ENCODE measurements around the gene TBRG4.
A peak's percentile ranks its signal among the peaks of the same experiment; 100 is the strongest.

The TBRG4 gene

GRCh38 chr7:45126201-45126600, 14.7 kb upstream of the TBRG4 start:
- WGBS, result 92% methylated on average over 6 of the region's 6 CpGs
- no peak overlapping the region for H3K4me2 ChIP-seq (ENCODE audit: low read length, poor library complexity, severe bottlenecking)
- no peak overlapping the region for H3K4me3 ChIP-seq (ENCODE audit: insufficient read depth in 1 of 2, low read depth in 1 of 2, low read length in 2 of 2)
- no peak overlapping the region for H2AK5ac ChIP-seq (ENCODE audit: low read length, severe bottlenecking)
- H3K4ac ChIP-seq (ENCODE audit: low read depth in 1 of 2, low read length in 2 of 2), result no peak overlapping the region
- H3K23ac ChIP-seq (ENCODE audit: low read length in 2 of 2), result no peak overlapping the region
- no peak for DNase-seq
- no peak overlapping the region for H2AFZ ChIP-seq (ENCODE audit: low read depth, low read length)
- H3K4me1 ChIP-seq (ENCODE audit: control insufficient read depth, insufficient read depth, low read depth, low read length), result no peaks in the 10 kb centered on the region
- H2BK5ac ChIP-seq (ENCODE audit: low read depth, low read length, poor library complexity, severe bottlenecking), result no peak overlapping the region
- H3K9ac ChIP-seq (ENCODE audit: low read length), result no peak overlapping the region
- H2BK15ac ChIP-seq (ENCODE audit: low read depth, poor library complexity, severe bottlenecking), result no peak overlapping the region
- H3K9me3 ChIP-seq (ENCODE audit: control insufficient read depth, low read length), result no peaks in the 10 kb centered on the region
- H4K8ac ChIP-seq (ENCODE audit: low read length), result no peak overlapping the region
- no peak overlapping the region for H2BK120ac ChIP-seq (ENCODE audit: low read depth, low read length)
- no peak overlapping the region for H4K91ac ChIP-seq (ENCODE audit: low read length)
- H3K14ac ChIP-seq (ENCODE audit: low read length in 2 of 2), result no peak overlapping the region
- H3K79me1 ChIP-seq (replicated peaks; ENCODE audit: low read length, poor library complexity, severe bottlenecking), result no peaks in the 10 kb centered on the region
- H2BK12ac ChIP-seq (ENCODE audit: low read length in 2 of 2), result no peak overlapping the region
- no peaks in the 10 kb centered on the region for H3K36me3 ChIP-seq (ENCODE audit: control insufficient read depth in 1 of 2, insufficient read depth in 2 of 2, low read depth in 1 of 2, low read length in 2 of 2)
- no peak overlapping the region for H3K27ac ChIP-seq (ENCODE audit: low read length, poor library complexity, severe bottlenecking)
- peaks cover 3 to 16% of the 10 kb centered on the region in 2 experiments for H3K27me3 ChIP-seq (ENCODE audit: control insufficient read depth in 1 of 2, insufficient read depth in 1 of 2, low read length in 2 of 2)
- no peak overlapping the region for H3K18ac ChIP-seq (ENCODE audit: low read depth in 1 of 2, low read length in 2 of 2)

DNA sequence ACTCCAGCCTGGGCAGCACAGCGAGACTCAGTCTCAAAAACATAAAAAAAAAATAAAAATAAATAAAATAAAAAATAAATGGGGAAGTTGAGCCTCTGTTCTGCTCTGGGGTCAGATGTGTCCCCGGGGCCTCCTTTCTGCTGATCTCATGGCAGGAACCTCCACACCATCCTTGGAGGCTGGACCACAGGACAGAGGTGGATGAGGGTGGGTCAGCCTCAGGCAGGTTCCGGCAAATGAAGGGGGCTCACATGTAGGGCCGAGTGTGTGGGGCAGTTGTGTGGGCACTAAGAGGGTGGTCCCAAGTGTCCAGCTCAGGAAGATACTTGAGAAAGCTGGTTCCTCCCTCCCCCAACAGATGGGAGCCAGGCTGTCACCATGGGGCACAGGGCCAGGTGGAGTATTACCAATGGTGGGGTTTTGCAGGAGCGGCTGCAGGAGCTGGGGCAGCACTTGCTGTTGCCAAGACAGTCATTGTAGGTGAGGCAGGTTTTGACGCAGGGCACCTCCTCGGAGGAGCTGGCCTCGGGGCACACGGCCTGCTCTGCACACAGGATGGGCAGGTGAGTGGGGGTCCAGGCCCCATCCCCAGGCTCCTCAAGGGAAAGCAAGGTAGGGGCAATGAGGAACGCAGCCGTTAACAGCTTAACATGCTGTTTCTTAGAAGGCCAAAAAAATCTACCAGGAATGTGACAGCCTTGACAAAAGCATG, 13.9 kb upstream of the TBRG4 start:
- Histone ChIP-seq H2AK5ac (ENCODE audit: low read length, severe bottlenecking) (no peak overlapping the region), H3K79me1 (replicated peaks; ENCODE audit: low read length, poor library complexity, severe bottlenecking) (no peaks in the 10 kb centered on the region), H3K4me3 (ENCODE audit: insufficient read depth in 1 of 2, low read depth in 1 of 2, low read length in 2 of 2) (no peak overlapping the region), H2BK15ac (ENCODE audit: low read depth, poor library complexity, severe bottlenecking) (no peak overlapping the region), H3K9ac (ENCODE audit: low read length) (no peak overlapping the region), H4K8ac (ENCODE audit: low read length) (no peak overlapping the region), H2BK120ac (ENCODE audit: low read depth, low read length) (no peak overlapping the region), H3K4me1 (ENCODE audit: control insufficient read depth, insufficient read depth, low read depth, low read length) (no peaks in the 10 kb centered on the region), H3K18ac (ENCODE audit: low read depth in 1 of 2, low read length in 2 of 2) (no peak overlapping the region), H3K23ac (ENCODE audit: low read length in 2 of 2) (no peak overlapping the region), H3K4me2 (ENCODE audit: low read length, poor library complexity, severe bottlenecking) (no peak overlapping the region), H3K27me3 (ENCODE audit: control insufficient read depth in 1 of 2, insufficient read depth in 1 of 2, low read length in 2 of 2) (peaks cover 3 to 16% of the 10 kb centered on the region in 2 experiments), H2AFZ (ENCODE audit: low read depth, low read length) (no peak overlapping the region), H2BK12ac (ENCODE audit: low read length in 2 of 2) (no peak overlapping the region), H3K36me3 (ENCODE audit: control insufficient read depth in 1 of 2, insufficient read depth in 2 of 2, low read depth in 1 of 2, low read length in 2 of 2) (no peaks in the 10 kb centered on the region), H3K27ac (ENCODE audit: low read length, poor library complexity, severe bottlenecking) (no peak overlapping the region), H4K91ac (ENCODE audit: low read length) (no peak overlapping the region), H3K14ac (ENCODE audit: low read length in 2 of 2) (no peak overlapping the region), H3K9me3 (ENCODE audit: control insufficient read depth, low read length) (no peaks in the 10 kb centered on the region), H3K4ac (ENCODE audit: low read depth in 1 of 2, low read length in 2 of 2) (no peak overlapping the region), H2BK5ac (ENCODE audit: low read depth, low read length, poor library complexity, severe bottlenecking) (no peak overlapping the region)
- no peak for DNase-seq
- 95% methylated on average over 10 of the region's 11 CpGs for WGBS

DNA sequence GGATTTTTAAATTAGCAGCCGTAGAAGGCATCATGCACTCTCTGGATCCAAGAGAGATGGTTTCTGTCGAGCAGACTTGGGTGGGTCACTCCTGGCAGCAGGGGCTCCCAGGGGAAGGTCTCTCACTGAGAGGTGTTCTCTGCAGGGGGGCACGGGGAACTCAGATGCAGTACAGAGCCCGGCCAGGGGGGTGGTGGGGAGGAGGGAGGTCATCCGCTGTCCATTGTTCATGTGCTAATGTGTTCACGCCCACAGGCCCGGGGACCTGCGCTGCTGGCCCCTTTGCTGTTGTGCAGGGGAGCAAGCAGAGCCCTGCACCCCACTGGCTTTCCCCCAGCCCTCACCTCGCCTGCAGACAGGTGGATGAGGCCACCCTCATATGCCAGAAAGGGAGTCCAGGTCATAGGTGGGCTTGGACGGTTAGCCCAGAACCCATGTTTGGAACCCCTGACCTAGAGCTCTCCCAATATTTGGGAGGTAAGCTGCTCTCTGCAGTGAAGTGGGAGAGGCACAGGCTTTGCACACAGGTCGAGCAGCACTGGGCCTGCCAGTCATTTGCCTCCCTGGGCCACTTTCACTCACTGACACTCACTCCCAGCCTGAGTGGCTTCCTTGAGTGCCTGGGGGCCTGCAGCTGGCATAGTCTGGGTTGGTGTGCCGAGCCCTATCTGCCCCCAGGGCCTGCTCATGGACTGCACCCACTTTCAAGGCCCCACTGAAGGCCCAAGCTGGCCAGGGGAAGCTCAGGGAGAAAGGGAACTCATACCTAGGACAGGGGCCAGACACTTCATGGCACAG, 12.6 kb upstream of the TBRG4 start:
- Histone ChIP-seq H2BK120ac (ENCODE audit: low read depth, low read length) (no peak overlapping the region), H4K8ac (ENCODE audit: low read length) (no peak overlapping the region), H3K4me1 (ENCODE audit: control insufficient read depth, insufficient read depth, low read depth, low read length) (no peaks in the 10 kb centered on the region), H2BK12ac (ENCODE audit: low read length in 2 of 2) (no peak overlapping the region), H3K27ac (ENCODE audit: low read length, poor library complexity, severe bottlenecking) (no peak overlapping the region), H3K4me2 (ENCODE audit: low read length, poor library complexity, severe bottlenecking) (no peak overlapping the region), H3K14ac (ENCODE audit: low read length in 2 of 2) (no peak overlapping the region), H3K79me1 (replicated peaks; ENCODE audit: low read length, poor library complexity, severe bottlenecking) (no peaks in the 10 kb centered on the region), H4K91ac (ENCODE audit: low read length) (no peak overlapping the region), H3K4me3 (ENCODE audit: insufficient read depth in 1 of 2, low read depth in 1 of 2, low read length in 2 of 2) (no peak overlapping the region), H3K27me3 (ENCODE audit: control insufficient read depth in 1 of 2, insufficient read depth in 1 of 2, low read length in 2 of 2) (peaks cover 0 to 10% of the 10 kb centered on the region in 2 experiments), H2BK5ac (ENCODE audit: low read depth, low read length, poor library complexity, severe bottlenecking) (no peak overlapping the region), H3K36me3 (ENCODE audit: control insufficient read depth in 1 of 2, insufficient read depth in 2 of 2, low read depth in 1 of 2, low read length in 2 of 2) (no peaks in the 10 kb centered on the region), H2AK5ac (ENCODE audit: low read length, severe bottlenecking) (no peak overlapping the region), H3K23ac (ENCODE audit: low read length in 2 of 2) (no peak overlapping the region), H3K4ac (ENCODE audit: low read depth in 1 of 2, low read length in 2 of 2) (no peak overlapping the region), H2BK15ac (ENCODE audit: low read depth, poor library complexity, severe bottlenecking) (no peak overlapping the region), H3K18ac (ENCODE audit: low read depth in 1 of 2, low read length in 2 of 2) (no peak overlapping the region), H2AFZ (ENCODE audit: low read depth, low read length) (no peak overlapping the region), H3K9me3 (ENCODE audit: control insufficient read depth, low read length) (no peaks in the 10 kb centered on the region), H3K9ac (ENCODE audit: low read length) (no peak overlapping the region)
- no peak for DNase-seq
- WGBS, result 61% methylated on average over 12 of the region's 12 CpGs

DNA sequence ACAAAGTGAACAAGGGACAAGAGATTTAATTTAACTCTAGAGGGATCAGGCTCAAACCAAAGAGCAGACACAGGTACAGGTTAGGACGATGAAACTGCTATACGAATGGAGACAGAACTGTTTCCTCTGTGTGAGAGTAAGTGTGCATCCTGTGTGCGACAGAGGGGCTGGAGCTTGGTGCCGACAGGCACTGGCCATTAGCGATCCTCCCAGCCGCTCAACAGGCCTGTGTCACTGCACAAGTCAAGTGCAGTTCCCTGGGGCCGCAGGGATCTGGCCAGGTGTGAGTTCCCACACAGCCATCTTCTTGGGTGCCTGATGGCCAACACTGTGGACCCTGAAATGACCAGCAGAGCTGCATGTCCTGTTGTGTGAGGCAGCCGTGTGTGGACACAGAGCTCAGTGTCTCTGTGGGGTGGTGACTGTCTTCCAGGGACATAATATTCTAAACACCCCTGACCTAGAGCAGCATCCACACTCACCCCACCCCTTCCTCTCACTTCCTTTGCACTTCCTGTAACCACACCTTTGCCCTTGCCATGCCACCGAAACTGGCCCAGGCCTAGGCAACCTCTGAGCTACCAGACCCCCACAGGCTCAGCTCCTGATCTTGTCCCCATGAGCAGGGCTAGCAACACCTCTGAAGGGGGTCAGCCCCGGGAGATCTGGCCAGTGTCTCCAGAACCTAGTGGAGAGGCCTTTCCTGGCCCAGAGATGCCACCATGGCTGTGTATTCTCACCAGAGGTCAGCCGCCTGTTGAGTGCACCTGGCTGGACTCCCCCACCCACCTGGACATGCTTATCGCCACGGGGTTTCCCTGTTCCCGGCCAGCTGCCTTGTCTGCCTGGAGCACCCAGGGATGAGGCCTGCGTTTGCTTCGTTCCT, 11.7 kb upstream of the TBRG4 start:
- no peaks in the 10 kb centered on the region for H3K9me3 ChIP-seq (ENCODE audit: control insufficient read depth, low read length)
- H3K14ac ChIP-seq (ENCODE audit: low read length in 2 of 2), result no peak overlapping the region
- no peaks in the 10 kb centered on the region for H3K36me3 ChIP-seq (ENCODE audit: control insufficient read depth in 1 of 2, insufficient read depth in 2 of 2, low read depth in 1 of 2, low read length in 2 of 2)
- no peak overlapping the region for H3K18ac ChIP-seq (ENCODE audit: low read depth in 1 of 2, low read length in 2 of 2)
- H4K91ac ChIP-seq (ENCODE audit: low read length), result no peak overlapping the region
- no peak overlapping the region for H3K9ac ChIP-seq (ENCODE audit: low read length)
- H2AFZ ChIP-seq (ENCODE audit: low read depth, low read length), result peak overlapping the region; percentile 29
- no peak overlapping the region for H3K4me3 ChIP-seq (ENCODE audit: insufficient read depth in 1 of 2, low read depth in 1 of 2, low read length in 2 of 2)
- 88% methylated on average over 16 of the region's 16 CpGs for WGBS
- H3K23ac ChIP-seq (ENCODE audit: low read length in 2 of 2), result no peak overlapping the region
- H2BK12ac ChIP-seq (ENCODE audit: low read length in 2 of 2), result no peak overlapping the region
- H2BK15ac ChIP-seq (ENCODE audit: low read depth, poor library complexity, severe bottlenecking), result no peak overlapping the region
- no peak overlapping the region for H3K4ac ChIP-seq (ENCODE audit: low read depth in 1 of 2, low read length in 2 of 2)
- no peak overlapping the region for H3K4me2 ChIP-seq (ENCODE audit: low read length, poor library complexity, severe bottlenecking)
- H3K27me3 ChIP-seq (ENCODE audit: control insufficient read depth in 1 of 2, insufficient read depth in 1 of 2, low read length in 2 of 2), result peaks cover 3 to 10% of the 10 kb centered on the region in 2 experiments
- no peaks in the 10 kb centered on the region for H3K4me1 ChIP-seq (ENCODE audit: control insufficient read depth, insufficient read depth, low read depth, low read length)
- H4K8ac ChIP-seq (ENCODE audit: low read length), result no peak overlapping the region
- no peak overlapping the region for H2BK5ac ChIP-seq (ENCODE audit: low read depth, low read length, poor library complexity, severe bottlenecking)
- no peak overlapping the region for H3K27ac ChIP-seq (ENCODE audit: low read length, poor library complexity, severe bottlenecking)
- no peak overlapping the region for H2AK5ac ChIP-seq (ENCODE audit: low read length, severe bottlenecking)
- H3K79me1 ChIP-seq (replicated peaks; ENCODE audit: low read length, poor library complexity, severe bottlenecking), result no peaks in the 10 kb centered on the region
- DNase-seq, result no peak
- H2BK120ac ChIP-seq (ENCODE audit: low read depth, low read length), result no peak overlapping the region
